SHP77 (cell line): ENCODE data around the gene ELMO1.

Source experiments
- DNase-seq, 2 experiments: peaks; one replicate each; lab custom pipeline; 2025; lab: John Stamatoyannopoulos, UW

The ELMO1 gene

GRCh38 chr7:37471619-37472018, 23.0 kb upstream of the ELMO1 start:
- DNase-seq = no peak

GRCh38 chr7:37467002-37467401, 18.3 kb upstream of the ELMO1 start:
- no peak for DNase-seq

GRCh38 chr7:37462138-37462537, 13.5 kb upstream of the ELMO1 start:
- no peak for DNase-seq

- no peak for DNase-seq
Measured at GRCh38 chr7:37455081-37455480, 6.4 kb upstream of the ELMO1 start.

- no peak for DNase-seq
Measured at GRCh38 chr7:37452346-37452745, 3.7 kb upstream of the ELMO1 start.

- DNase-seq = no peak
Measured at GRCh38 chr7:37450035-37450434, 1.4 kb upstream of the ELMO1 start.

- DNase-seq = no peak
Measured at GRCh38 chr7:37449621-37450020, 957 bp upstream of the ELMO1 start.

- no peak for DNase-seq
Measured at GRCh38 chr7:37448011-37448635, 541 bp downstream of the ELMO1 start.

GRCh38 chr7:37446371-37446770, 2.3 kb downstream of the ELMO1 start:
- DNase-seq = no peak

- no peak for DNase-seq
Measured at GRCh38 chr7:37445790-37446189, 2.9 kb downstream of the ELMO1 start.

GRCh38 chr7:37445064-37445723, 3.5 kb downstream of the ELMO1 start:
- DNase-seq = no peak

- no peak for DNase-seq
Measured at GRCh38 chr7:37443627-37444026, 5.0 kb downstream of the ELMO1 start.

- no peak for DNase-seq
Measured at GRCh38 chr7:37442268-37442667, 6.4 kb downstream of the ELMO1 start.

- DNase-seq = no peak
Measured at GRCh38 chr7:37441816-37442215, 6.8 kb downstream of the ELMO1 start.

- no peak for DNase-seq
Measured at GRCh38 chr7:37441386-37441760, 7.3 kb downstream of the ELMO1 start.

- no peak for DNase-seq
Measured at GRCh38 chr7:37440738-37441385, 7.8 kb downstream of the ELMO1 start.

GRCh38 chr7:37439653-37440026, 9.0 kb downstream of the ELMO1 start:
- no peak for DNase-seq

GRCh38 chr7:37438906-37439652, 9.6 kb downstream of the ELMO1 start:
- no peak for DNase-seq

- DNase-seq = no peak
Measured at GRCh38 chr7:37435156-37435855, 13.4 kb downstream of the ELMO1 start.

GRCh38 chr7:37434529-37434928, 14.1 kb downstream of the ELMO1 start:
- DNase-seq = no peak

GRCh38 chr7:37433166-37433565, 15.5 kb downstream of the ELMO1 start:
- DNase-seq = no peak

GRCh38 chr7:37432281-37432920, 16.3 kb downstream of the ELMO1 start:
- DNase-seq = no peak
